K562 (cell line): ENCODE results near the gene THAP5. TPM values are rescaled to one million over a fixed set of nuclear protein-coding genes. Genes with fewer than 3 reads are reported as not detected.

ENCODE experiments used
- CEBPG ChIP-seq, 3 experiments: fragments of 200-800 bp in 1 of 3; sonication (Bioruptor generic) in 1 of 3; sonication (generic) in 1 of 3; formaldehyde crosslinking in 1 of 3; IDR thresholded peaks in 2 of 3; conservative IDR thresholded peaks in 1 of 3; 2 replicates each; pipeline versions ENCODE4 v1.6.1 to v1.8.0; 2016 to 2022; ENCODE audit warnings: missing compliant biosample characterization in 2 of 3, missing genetic modification characterization in 2 of 3, mild to moderate bottlenecking in 1 of 3, missing genetic modification reagents in 1 of 3
- CHD1 ChIP-seq: fragments of 200-600 bp; sonication (generic); IDR thresholded peaks from one replicate; pipeline ENCODE4 v1.6.1; 2012; ENCODE audit warnings: mild to moderate bottlenecking, moderate library complexity, low read length, inconsistent platforms
- E2F4 ChIP-seq: sonication (generic); formaldehyde crosslinking; IDR thresholded peaks from 2 replicates; pipeline ENCODE4 v1.8.0; 2022; ENCODE audit warnings: mild to moderate bottlenecking, low read depth, missing genetic modification reagents
- ETV5 ChIP-seq: sonication (generic); formaldehyde crosslinking; IDR thresholded peaks from 2 replicates; pipeline ENCODE4 v1.4.0; 2020; ENCODE audit warnings: low read depth, mild to moderate bottlenecking, missing genetic modification reagents
- GATAD2A ChIP-seq: fragments of 450-650 bp; IDR thresholded peaks from 2 replicates; pipeline ENCODE4 v1.6.1; 2017
- HCFC1 ChIP-seq: IDR thresholded peaks from 2 replicates; pipeline ENCODE4 v1.6.1; 2012; ENCODE audit warnings: low read depth, low read length, improper control_type of control experiment
- HDGF ChIP-seq: fragments of 450-650 bp; IDR thresholded peaks from 2 replicates; pipeline ENCODE4 v1.6.1; 2016
- HLTF ChIP-seq: fragments of 450-650 bp; IDR thresholded peaks from 2 replicates; pipeline ENCODE4 v1.6.1; 2016
- LCOR ChIP-seq: sonication (generic); formaldehyde crosslinking; IDR thresholded peaks from 2 replicates; pipeline ENCODE4 v1.8.0; 2022; ENCODE audit warnings: mild to moderate bottlenecking, missing genetic modification reagents
- POLR2B ChIP-seq: fragments of 450-650 bp; IDR thresholded peaks from 2 replicates; pipeline ENCODE4 v1.6.1; 2018; ENCODE audit warnings: low read depth; ENCODE audit not compliant: partially characterized antibody
- PRPF4 ChIP-seq: fragments of 200-400 bp; formaldehyde crosslinking; IDR thresholded peaks from one replicate; pipeline ENCODE4 v1.6.1; 2017; ENCODE audit warnings: low read length, low read depth, mild to moderate bottlenecking; ENCODE audit not compliant: insufficient read depth, poor library complexity, severe bottlenecking
- RBM17 ChIP-seq: fragments of 200-400 bp; formaldehyde crosslinking; IDR thresholded peaks from 2 replicates; pipeline ENCODE4 v1.6.1; 2017; ENCODE audit warnings: low read depth, mild to moderate bottlenecking, low read length, borderline replicate concordance
- RHOXF2B ChIP-seq: fragments of 250-450 bp; sonication (Bioruptor Pico); conservative IDR thresholded peaks from 2 replicates; pipeline ENCODE4 v1.5.1; 2021
- SAP30 ChIP-seq: fragments of 200-600 bp; sonication (generic); IDR thresholded peaks from 2 replicates; pipeline ENCODE4 v1.6.1; 2012; ENCODE audit warnings: borderline replicate concordance, low read depth, mild to moderate bottlenecking, moderate library complexity, low read length, control low read depth, inconsistent platforms; ENCODE audit not compliant: insufficient read depth, poor library complexity, severe bottlenecking
- TCF7L2 ChIP-seq: fragments of 150-350 bp; IDR thresholded peaks from 2 replicates; pipeline ENCODE4 v1.6.1; 2016; ENCODE audit warnings: low read depth, mild to moderate bottlenecking, low read length, moderate library complexity
- ZHX1 ChIP-seq: fragments of 150-350 bp; conservative IDR thresholded peaks from 2 replicates; pipeline ENCODE4 v1.6.1; 2014; ENCODE audit warnings: low read length
- ZZZ3 ChIP-seq: fragments of 450-650 bp; IDR thresholded peaks from 2 replicates; pipeline ENCODE4 v1.6.1; 2016; ENCODE audit warnings: antibody characterized with exemption, mild to moderate bottlenecking, moderate library complexity
- polyA plus RNA-seq, 8 experiments: library from polyadenylated mRNA; depleted of rRNA in 4 of 8; stranded (reverse) in 5 of 8; unstranded in 3 of 8; fragments of >200 nt; fragmentation: Nextera tagmentation in 2 of 8; fragmentation: Illumina TruSeq in 1 of 8; extraction: Ambion mirVana in 2 of 8; extraction: Trizol in 1 of 8; gene quantifications; 2 replicates each; pipeline versions ENCODE4 v1.2.1 to v1.2.3, GENCODE V29; 2011 to 2014; ENCODE audit warnings: inconsistent platforms in 1 of 8, missing spikeins in 1 of 8
- total RNA-seq, 7 experiments: library from RNA; depleted of rRNA in 6 of 7; stranded (reverse); fragments of >200 nt in 6 of 7; fragmentation: Illumina TruSeq in 2 of 7; extraction: Trizol in 2 of 7; gene quantifications; 2 replicates each; pipeline versions ENCODE4 v1.2.1 to v1.2.3, GENCODE V29; 2011 to 2021; ENCODE audit warnings: low replicate concordance in 1 of 7
- TF ChIP-seq, protein P1 (sequence below), 2 experiments: fragments of 200-800 bp in 1 of 2; sonication (Bioruptor generic) in 1 of 2; sonication (generic) in 1 of 2; formaldehyde crosslinking in 1 of 2; IDR thresholded peaks in 1 of 2; conservative IDR thresholded peaks in 1 of 2; 2 replicates each; pipeline versions ENCODE4 v1.5.0 to v1.6.1; 2016 to 2020; ENCODE audit warnings: missing compliant biosample characterization in 1 of 2, missing genetic modification characterization in 1 of 2, missing genetic modification reagents in 1 of 2
- TF ChIP-seq, protein P2 (sequence below), 3 experiments: fragments of 200-800 bp in 1 of 3; sonication (Bioruptor generic) in 1 of 3; sonication (generic) in 1 of 3; formaldehyde crosslinking in 1 of 3; IDR thresholded peaks; 2 replicates each; pipeline versions ENCODE4 v1.6.1 to v1.8.0; 2016 to 2022; ENCODE audit warnings: mild to moderate bottlenecking in 2 of 3, missing compliant biosample characterization in 2 of 3, missing genetic modification characterization in 2 of 3, missing genetic modification reagents in 1 of 3

The THAP5 gene
- total and polyA plus RNA-seq, 9 of the 15 experiments (the other 6 are each of a cell fraction or from before 2014, with no cell fraction given): 16.5 to 58.1 (median 28.2) TPM

GRCh38 chr7:108569381-108570145 lies at the start of gene THAP5, which contains the start of gene DNAJB9 (continued):
- TF ChIP-seq, protein P1, sequence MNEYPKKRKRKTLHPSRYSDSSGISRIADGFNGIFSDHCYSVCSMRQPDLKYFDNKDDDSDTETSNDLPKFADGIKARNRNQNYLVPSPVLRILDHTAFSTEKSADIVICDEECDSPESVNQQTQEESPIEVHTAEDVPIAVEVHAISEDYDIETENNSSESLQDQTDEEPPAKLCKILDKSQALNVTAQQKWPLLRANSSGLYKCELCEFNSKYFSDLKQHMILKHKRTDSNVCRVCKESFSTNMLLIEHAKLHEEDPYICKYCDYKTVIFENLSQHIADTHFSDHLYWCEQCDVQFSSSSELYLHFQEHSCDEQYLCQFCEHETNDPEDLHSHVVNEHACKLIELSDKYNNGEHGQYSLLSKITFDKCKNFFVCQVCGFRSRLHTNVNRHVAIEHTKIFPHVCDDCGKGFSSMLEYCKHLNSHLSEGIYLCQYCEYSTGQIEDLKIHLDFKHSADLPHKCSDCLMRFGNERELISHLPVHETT (CRISPR knock-in tag; conservative IDR thresholded peaks at IDR 0.05 in 1 of 2, IDR thresholded peaks at IDR 0.05 in 1 of 2): 0 out of 4 replicates have a peak, but pooled peaks of 1 of the 2 experiments have one; percentile 47
- TF ChIP-seq TCF7L2: peak; percentile 55; the same call in 1 of the 2 replicates
- no peak for TF ChIP-seq GATAD2A
- peak; percentile 18; the same call in 1 of the 2 replicates for TF ChIP-seq ZHX1
- peak; percentile 90 for TF ChIP-seq ETV5 (CRISPR knock-in tag)
- TF ChIP-seq RBM17: no peak
- 0 out of 2 replicates have a peak, but pooled peaks have one; percentile 81 for TF ChIP-seq RHOXF2B (CRISPR knock-in tag)
- TF ChIP-seq SAP30: peak; percentile 58
- TF ChIP-seq E2F4 (CRISPR knock-in tag): no peak; the same call in none of the 2 replicates
- peak; percentile 31 for TF ChIP-seq CHD1
- peak; percentile 99 for TF ChIP-seq LCOR
- TF ChIP-seq ZZZ3: peak; percentile 78
- TF ChIP-seq POLR2B: peak; percentile 96
- TF ChIP-seq, protein P2, sequence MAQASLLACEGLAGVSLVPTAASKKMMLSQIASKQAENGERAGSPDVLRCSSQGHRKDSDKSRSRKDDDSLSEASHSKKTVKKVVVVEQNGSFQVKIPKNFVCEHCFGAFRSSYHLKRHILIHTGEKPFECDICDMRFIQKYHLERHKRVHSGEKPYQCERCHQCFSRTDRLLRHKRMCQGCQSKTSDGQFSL (CRISPR knock-in tag; IDR thresholded peaks at IDR 0.05): peak; percentile 12; the same call in 1 of the 2 replicates
- TF ChIP-seq, protein P2 (tag; IDR thresholded peaks at IDR 0.05): no peak
- peak; percentile 58 for TF ChIP-seq HCFC1
- no peak for TF ChIP-seq HDGF
- TF ChIP-seq CEBPG (CRISPR knock-in tag; IDR thresholded peaks at IDR 0.05): no peak
- peak in 1 of 2 experiments; percentile 50; a peak in 1 of 4 replicates for TF ChIP-seq CEBPG (tag; conservative IDR thresholded peaks at IDR 0.05 in 1 of 2, IDR thresholded peaks at IDR 0.05 in 1 of 2)
- TF ChIP-seq HLTF: 0 out of 2 replicates have a peak, but pooled peaks have one; percentile 49
- peak; percentile 90 for TF ChIP-seq PRPF4
